IMR-90 (cell line): ENCODE results near the gene COL4A5. TPM values are rescaled to one million over a fixed set of nuclear protein-coding genes. Genes with fewer than 3 reads are reported as not detected.

Experiments used
- ATAC-seq: fragments of 200-7000 bp; cut with Tn5 transposase; 2 replicates; pipeline ENCODE4 v1.9.1; 2020; ENCODE audit warnings: low read depth, mild to moderate bottlenecking, moderate library complexity
- BruUV-seq: library from RNA; stranded (reverse); fragments of 400-500 nt; replicated peaks from 2 replicates; lab custom pipeline; 2021; lab: Mats Ljungman, UMichigan
- CTCF ChIA-PET: fragments of 300-600 bp; formaldehyde crosslinking; extraction: SDS; loops from one replicate; lab custom pipeline; 2021; ENCODE audit warnings: antibody characterized with exemption; lab: Yijun Ruan, JAX
- POLR2A ChIA-PET: fragments of 300-600 bp; sonication (Branson Sonifier 250); formaldehyde crosslinking; loops from one replicate; lab custom pipeline; 2022; ENCODE audit warnings: antibody characterized with exemption; ENCODE audit not compliant: unreplicated experiment; lab: Charles Lee
- DNase-seq: peaks from one replicate; pipeline ENCODE4 v3.0.0; 2013
- H2AFZ ChIP-seq: replicated peaks from 2 replicates; pipeline ENCODE3; 2013; ENCODE audit warnings: low read length, mild to moderate bottlenecking; ENCODE audit not compliant: poor library complexity
- H2AK5ac ChIP-seq: 2 replicates; pipeline ENCODE4 v1.6.1; 2013; ENCODE audit warnings: low read depth, low read length, inconsistent platforms
- H2AK9ac ChIP-seq: replicated peaks from 2 replicates; pipeline ENCODE3; 2013; ENCODE audit warnings: mild to moderate bottlenecking, low read depth, low read length, moderate library complexity; ENCODE audit not compliant: poor library complexity
- H2BK120ac ChIP-seq: 2 replicates; pipeline ENCODE4 v1.6.1; 2013; ENCODE audit warnings: low read depth, low read length, inconsistent platforms
- H2BK15ac ChIP-seq: 3 replicates; pipeline ENCODE4 v1.6.1; 2013; ENCODE audit warnings: low read depth, low read length, inconsistent platforms
- H2BK20ac ChIP-seq: 2 replicates; pipeline ENCODE4 v1.6.1; 2013; ENCODE audit warnings: low read depth, mild to moderate bottlenecking, inconsistent platforms, low read length, moderate library complexity
- H2BK5ac ChIP-seq: 2 replicates; pipeline ENCODE4 v1.6.1; 2013; ENCODE audit warnings: mild to moderate bottlenecking, low read depth, low read length, inconsistent platforms; ENCODE audit not compliant: poor library complexity, severe bottlenecking
- H3K14ac ChIP-seq: replicated peaks from 2 replicates; pipeline ENCODE4 v1.6.1; 2013; ENCODE audit warnings: low read depth, low read length, inconsistent platforms
- H3K18ac ChIP-seq: 2 replicates; pipeline ENCODE4 v1.6.1; 2013; ENCODE audit warnings: low read depth, low read length, control low read depth
- H3K23ac ChIP-seq: 2 replicates; pipeline ENCODE4 v1.6.1; 2013; ENCODE audit warnings: low read depth, low read length, inconsistent platforms
- H3K27ac ChIP-seq: 2 replicates; pipeline ENCODE4 v1.5.1; 2013; ENCODE audit warnings: mild to moderate bottlenecking, control low read depth, low read length; ENCODE audit not compliant: insufficient read depth
- H3K27me3 ChIP-seq: 2 replicates; pipeline ENCODE4 v1.6.1; 2013; ENCODE audit warnings: low read length; ENCODE audit not compliant: control insufficient read depth, insufficient read depth
- H3K36me3 ChIP-seq: 2 replicates; pipeline ENCODE4 v1.6.1; 2013; ENCODE audit warnings: low read length, mixed read lengths; ENCODE audit not compliant: control insufficient read depth, insufficient read depth
- H3K4ac ChIP-seq: 2 replicates; pipeline ENCODE4 v1.6.1; 2013; ENCODE audit warnings: low read depth, low read length, inconsistent platforms
- H3K4me1 ChIP-seq: 2 replicates; pipeline ENCODE4 v1.6.1; 2013; ENCODE audit warnings: low read length, mixed read lengths; ENCODE audit not compliant: control insufficient read depth, insufficient read depth
- H3K4me2 ChIP-seq: 2 replicates; pipeline ENCODE4 v1.6.1; 2013; ENCODE audit warnings: low read depth, mild to moderate bottlenecking, control low read depth, low read length, moderate library complexity
- H3K4me3 ChIP-seq: 2 replicates; pipeline ENCODE4 v1.5.1; 2013; ENCODE audit warnings: low read depth, mild to moderate bottlenecking, control low read depth, low read length, moderate library complexity; ENCODE audit not compliant: insufficient read depth
- H3K56ac ChIP-seq: 2 replicates; pipeline ENCODE4 v1.6.1; 2013; ENCODE audit warnings: low read length, inconsistent platforms; ENCODE audit not compliant: insufficient read depth; ENCODE audit errors: extremely low read depth
- H3K79me1 ChIP-seq, 2 experiments: 2 replicates each; pipeline ENCODE4 v1.6.1; 2013; ENCODE audit warnings: low read length in 2 of 2, inconsistent platforms in 1 of 2, low read depth in 1 of 2
- H3K9ac ChIP-seq: 2 replicates; pipeline ENCODE4 v1.6.1; 2013; ENCODE audit warnings: low read depth, low read length, control low read depth
- H3K9me1 ChIP-seq: 2 replicates; pipeline ENCODE4 v1.6.1; 2013; ENCODE audit warnings: low read length, inconsistent platforms; ENCODE audit not compliant: insufficient read depth
- H3K9me3 ChIP-seq: 2 replicates; pipeline ENCODE4 v1.6.1; 2013; ENCODE audit warnings: low read length; ENCODE audit not compliant: control insufficient read depth, insufficient read depth
- H4K20me1 ChIP-seq: 2 replicates; pipeline ENCODE4 v1.6.1; 2013; ENCODE audit warnings: low read length, inconsistent platforms; ENCODE audit not compliant: insufficient read depth
- H4K5ac ChIP-seq: 2 replicates; pipeline ENCODE4 v1.6.1; 2013; ENCODE audit warnings: mild to moderate bottlenecking, low read depth, low read length, control low read depth
- H4K8ac ChIP-seq, 2 experiments: 2 replicates each; pipeline ENCODE4 v1.6.1; 2013; ENCODE audit warnings: low read depth in 2 of 2, low read length in 2 of 2, control low read depth in 1 of 2, inconsistent platforms in 1 of 2
- H4K91ac ChIP-seq: 2 replicates; pipeline ENCODE4 v1.6.1; 2013; ENCODE audit warnings: low read depth, low read length, inconsistent platforms; ENCODE audit not compliant: insufficient read depth
- CTCF ChIP-seq: conservative IDR thresholded peaks from 2 replicates; pipeline ENCODE4 v1.5.1; 2012; ENCODE audit warnings: mild to moderate bottlenecking, low read depth, low read length, improper control_type of control experiment
- MXI1 ChIP-seq: IDR thresholded peaks from 2 replicates; pipeline ENCODE4 v1.6.1; 2012; ENCODE audit warnings: low read depth, mild to moderate bottlenecking, low read length, moderate library complexity, borderline replicate concordance
- RAD21 ChIP-seq: IDR thresholded peaks from 2 replicates; pipeline ENCODE4 v1.6.1; 2012; ENCODE audit warnings: low read length, improper control_type of control experiment
- WGBS, 2 experiments: methylation state at CpG; one replicate each; pipeline versions ENCODE4 v1.1.5 to v1.1.7; 2013; ENCODE audit warnings: missing lambda C conversion rate in 2 of 2; ENCODE audit not compliant: insufficient read length in 1 of 2; ENCODE audit errors: extremely low coverage in 2 of 2; 5-methylcytosine and 5-hydroxymethylcytosine counted together
- dilution Hi-C: fragments of 300-500 bp; cut with HindIII; formaldehyde crosslinking; loops from one replicate; pipeline ENCODE4 v1.14.3; 2018; ENCODE audit warnings: low sequenced_read_pairs; ENCODE audit not compliant: unreplicated experiment
- in situ Hi-C: fragments of 300-500 bp; cut with MboI; formaldehyde crosslinking; loops from 3 replicates; pipeline ENCODE4 v1.14.3; 2019; ENCODE audit warnings: low sequenced_read_pairs, inconsistent platforms, mixed read lengths
- intact Hi-C: fragments of 100-400 bp; cut with micrococcal nuclease; formaldehyde crosslinking; loops from 2 replicates; pipeline ENCODE4 v1.10.0; 2022
- polyA plus RNA-seq, 3 experiments: library from polyadenylated mRNA; depleted of rRNA; stranded (reverse); fragments of >200 nt; gene quantifications; 2 replicates each; pipeline ENCODE4 v1.2.3, GENCODE V29; 2012; ENCODE audit warnings: low replicate concordance in 1 of 3
- total RNA-seq: library from RNA; depleted of rRNA; stranded (reverse); fragments of >200 nt; gene quantifications from 2 replicates; pipeline ENCODE4 v1.2.3, GENCODE V29; 2012

Gene COL4A5
- total and polyA plus RNA-seq, 2 of the 4 experiments (the other 2 are of a cell fraction): 16.3 to 26.6 TPM

- BruUV-seq: no TSS peak
- Histone ChIP-seq H3K36me3 (peaks cover 2% of the 10 kb centered on the region; the same call in 1 of the 2 replicates), H4K20me1 (no peaks in the 10 kb centered on the region), H4K8ac (no peak overlapping the region), H2BK5ac (no peak overlapping the region), H3K4me3 (no peak overlapping the region), H2BK120ac (no peak overlapping the region), H2AK5ac (no peak overlapping the region), H2AFZ (no peak overlapping the region), H3K9me3 (no peaks in the 10 kb centered on the region), H3K56ac (no peak overlapping the region), H4K91ac (no peak overlapping the region), H3K27me3 (no peaks in the 10 kb centered on the region; the same call in 1 of the 2 replicates), H2BK20ac (no peak overlapping the region), H2AK9ac (no peak overlapping the region), H3K4me1 (no peaks in the 10 kb centered on the region), H3K27ac (no peak overlapping the region), H4K5ac (no peak overlapping the region), H3K18ac (no peak overlapping the region), H3K4ac (no peak overlapping the region), H2BK15ac (no peak overlapping the region), H3K4me2 (no peak overlapping the region), H3K9me1 (no peaks in the 10 kb centered on the region), H3K9ac (no peak overlapping the region), H3K14ac (no peak overlapping the region), H3K79me1 (no peaks in the 10 kb centered on the region), H3K23ac (no peak overlapping the region)
- no CpG with 5 or more reads among the region's 1 CpG for WGBS, 2 experiments
- DNase-seq: peak; percentile 14
- dilution Hi-C loops (no loop called here), in situ Hi-C loops (no loop called here), intact Hi-C loops (loop anchor here (5.0 kb wide), 1 partner anchor 778 kb away; no protein-coding TSS in a partner anchor)
- ChIA-PET CTCF (interaction anchor here (1.3 kb wide), 1 partner anchor 18 kb away, joined by 3 read pairs; no protein-coding TSS in a partner anchor), POLR2A (no interaction called here)
- TF ChIP-seq MXI1: no peak
- TF ChIP-seq RAD21: peak; percentile 28; the same call in 1 of the 2 replicates
- TF ChIP-seq CTCF: 0 out of 2 replicates have a peak, but pooled peaks have one; percentile 26
- ATAC-seq: no peak
Measured at GRCh38 chrX:108699368-108699767, 259.7 kb downstream of the COL4A5 start.
